ENCODE measurements around the gene ZNF334. TPM values are rescaled to one million over a fixed set of nuclear protein-coding genes. Genes with fewer than 3 reads are reported as not detected.

ZNF334 gene
- total and polyA plus RNA-seq, 8 donors, result 1.4 to 12.8 (median 3.8) TPM

GRCh38 chr20:46458866-46459750 is 54.3 kb downstream of the ZNF334 start:
- Histone ChIP-seq H3K36me3 (no peaks in the 10 kb centered on the region), H3K9me3 (peaks cover 0 to 30% (median 23%) of the 10 kb centered on the region in 4 donors), H3K4me1 (peaks cover 0 to 10% (median 7%) of the 10 kb centered on the region in 4 donors), H3K27me3 (peaks cover 0 to 31% (median 9%) of the 10 kb centered on the region in 3 donors), H3K27ac (no peak overlapping the region), H3K4me3 (peak overlapping the region; percentile 21 to 40 (median 27))
- TF ChIP-seq EP300 (IDR thresholded peaks at IDR 0.05), result no peak
- no peak for TF ChIP-seq POLR2A (IDR thresholded peaks at IDR 0.05)
- no peak for TF ChIP-seq POLR2AphosphoS5 (IDR thresholded peaks at IDR 0.05)
- TF ChIP-seq CTCF (IDR thresholded peaks at IDR 0.05), result no peak
- intact Hi-C loops (cut with DNase I; ENCODE audit: low total_unique reads), result no loop called here
- 4 to 7% (median 6%) methylated on average over 32 to 36 of the region's 36 CpGs for WGBS, 5 donors
- DNase-seq, result peak; percentile 68 to 89

GRCh38 chr20:46456255-46457028 is 56.9 kb downstream of the ZNF334 start:
- no peak for DNase-seq
- no peaks in the 10 kb centered on the region for H3K36me3 ChIP-seq
- no peak overlapping the region for H3K27ac ChIP-seq
- no peak overlapping the region for H3K4me3 ChIP-seq
- peaks cover 0 to 10% (median 7%) of the 10 kb centered on the region in 4 donors for H3K4me1 ChIP-seq
- intact Hi-C loops (cut with DNase I; ENCODE audit: low total_unique reads), result no loop called here
- TF ChIP-seq POLR2A (IDR thresholded peaks at IDR 0.05) (no peak), POLR2AphosphoS5 (IDR thresholded peaks at IDR 0.05) (no peak), CTCF (IDR thresholded peaks at IDR 0.05) (no peak), EP300 (IDR thresholded peaks at IDR 0.05) (no peak)
- H3K27me3 ChIP-seq, result peaks cover 0 to 30% (median 9%) of the 10 kb centered on the region in 3 donors
- 89 to 95% (median 91%) methylated on average over 5 of the region's 5 CpGs for WGBS, 5 donors
- peaks cover 0 to 30% (median 23%) of the 10 kb centered on the region in 4 donors for H3K9me3 ChIP-seq

- H3K9me3 ChIP-seq, result peaks cover 0 to 30% (median 23%) of the 10 kb centered on the region in 4 donors
- intact Hi-C loops (cut with DNase I; ENCODE audit: low total_unique reads), result no loop called here
- WGBS, 5 donors, result 86 to 93% (median 92%) methylated on average over 2 of the region's 2 CpGs
- no peaks in the 10 kb centered on the region for H3K36me3 ChIP-seq
- no peak overlapping the region for H3K4me3 ChIP-seq
- peaks cover 0 to 10% (median 7%) of the 10 kb centered on the region in 4 donors for H3K4me1 ChIP-seq
- DNase-seq, result no peak
- peaks cover 0 to 36% (median 9%) of the 10 kb centered on the region in 3 donors for H3K27me3 ChIP-seq
- no peak overlapping the region for H3K27ac ChIP-seq
- TF ChIP-seq POLR2A (IDR thresholded peaks at IDR 0.05), result no peak
- TF ChIP-seq EP300 (IDR thresholded peaks at IDR 0.05), result no peak
- TF ChIP-seq CTCF (IDR thresholded peaks at IDR 0.05), result no peak
- no peak for TF ChIP-seq POLR2AphosphoS5 (IDR thresholded peaks at IDR 0.05)
Observed at GRCh38 chr20:46455729-46456128, 57.6 kb downstream of the ZNF334 start.

Other genes with a start within 250 kb of the ZNF334 start
- under 1 TPM in 1 of 5 donors, not detected in 4; 0.18 TPM for gene CDH22, start 205.1 kb downstream of the ZNF334 start, total RNA-seq
- gene CDH22, start 205.1 kb downstream of the ZNF334 start, polyA plus RNA-seq, result under 1 TPM in 2 of 3 donors, not detected in 1; 0.19 to 0.60 TPM
- gene ELMO2, start 106.9 kb downstream of the ZNF334 start, total RNA-seq, result 10 to 100 TPM in 4 of 5 donors, 1 to 10 TPM in 1; 9.9 to 37.7 (median 25.0) TPM
- 10 to 100 TPM; 12.9 to 22.6 (median 18.0) TPM for gene ELMO2, start 106.9 kb downstream of the ZNF334 start, polyA plus RNA-seq
- not detected for gene OCSTAMP, start 37.1 kb upstream of the ZNF334 start, total RNA-seq
- gene OCSTAMP, start 37.1 kb upstream of the ZNF334 start, polyA plus RNA-seq, result not detected
- gene SLC13A3, start 137.9 kb upstream of the ZNF334 start, total RNA-seq, result 1 to 10 TPM in 3 of 5 donors, not detected in 2; 1.8 to 6.6 (median 3.8) TPM
- gene SLC13A3, start 137.9 kb upstream of the ZNF334 start, polyA plus RNA-seq, result 1 to 10 TPM in 1 of 3 donors, under 1 TPM in 2; 0.61 to 1.1 (median 0.62) TPM
- gene TP53RK, start 175.9 kb upstream of the ZNF334 start, total RNA-seq, result 10 to 100 TPM in 3 of 5 donors, 1 to 10 TPM in 2; 1.8 to 64.3 (median 14.1) TPM
- 10 to 100 TPM in 2 of 3 donors, 1 to 10 TPM in 1; 7.8 to 14.2 (median 11.7) TPM for gene TP53RK, start 175.9 kb upstream of the ZNF334 start, polyA plus RNA-seq
- 10 to 100 TPM; 13.4 to 66.1 (median 35.0) TPM for gene SLC2A10, start 196.1 kb upstream of the ZNF334 start, total RNA-seq
- 10 to 100 TPM in 2 of 3 donors, 1 to 10 TPM in 1; 8.5 to 13.3 (median 10.5) TPM for gene SLC2A10, start 196.1 kb upstream of the ZNF334 start, polyA plus RNA-seq

All from stomach (tissue), 9 donors.